OCI-LY7 (cell line): ENCODE data around the gene LRRC36. TPM values are rescaled to one million over a fixed set of nuclear protein-coding genes. Genes with fewer than 3 reads are reported as not detected.
"Not testable (repeated sequence)": the region's sequence is repeated elsewhere in the genome, so short reads cannot be mapped to it uniquely, and the experiment has no call there.

Experiments
- BruUV-seq: library from RNA; stranded (reverse); fragments of 400-500 nt; replicated peaks from 2 replicates; lab custom pipeline; 2021; lab: Mats Ljungman, UMichigan
- CTCF ChIA-PET: fragments of 300-600 bp; sonication (Branson Sonifier 250); formaldehyde crosslinking; loops from one replicate; lab custom pipeline; 2022; ENCODE audit warnings: antibody characterized with exemption; ENCODE audit not compliant: unreplicated experiment; lab: Charles Lee
- POLR2A ChIA-PET: fragments of 300-600 bp; sonication (Branson Sonifier 250); formaldehyde crosslinking; loops from one replicate; lab custom pipeline; 2022; ENCODE audit warnings: antibody characterized with exemption; lab: Charles Lee
- DNase-seq: peaks from one replicate; pipeline ENCODE4 v3.0.0-alpha.2; 2015; ENCODE audit warnings: low spot score
- H2AFZ ChIP-seq: fragments of 200-600 bp; sonication (generic), shearing (Covaris generic); 2 replicates; pipeline ENCODE4 v1.6.1; 2014; ENCODE audit warnings: mild to moderate bottlenecking, antibody characterized with exemption, low read length, moderate library complexity
- H3K27ac ChIP-seq: fragments of 200-600 bp; sonication (generic); 2 replicates; pipeline ENCODE4 v1.5.1; 2014; ENCODE audit warnings: mixed run types, low read depth, mild to moderate bottlenecking, moderate library complexity, low read length, inconsistent platforms; ENCODE audit not compliant: poor library complexity, severe bottlenecking
- H3K36me3 ChIP-seq: fragments of 200-600 bp; sonication (generic); 2 replicates; pipeline ENCODE4 v1.6.1; 2014; ENCODE audit warnings: mild to moderate bottlenecking, antibody characterized with exemption, low read length, moderate library complexity, mixed read lengths; ENCODE audit not compliant: insufficient read depth
- H3K4me1 ChIP-seq: fragments of 200-600 bp; sonication (generic); 2 replicates; pipeline ENCODE4 v1.5.1; 2014; ENCODE audit warnings: mild to moderate bottlenecking, low read length; ENCODE audit not compliant: insufficient read depth, poor library complexity, severe bottlenecking
- H3K4me2 ChIP-seq: fragments of 200-600 bp; sonication (generic); 2 replicates; pipeline ENCODE4 v1.6.1; 2014; ENCODE audit warnings: mild to moderate bottlenecking, low read length
- H3K4me3 ChIP-seq: fragments of 200-600 bp; sonication (generic); 2 replicates; pipeline ENCODE4 v1.5.1; 2014; ENCODE audit warnings: mild to moderate bottlenecking, low read depth, low read length; ENCODE audit not compliant: poor library complexity, severe bottlenecking
- H3K79me2 ChIP-seq: fragments of 200-600 bp; sonication (generic); 2 replicates; pipeline ENCODE4 v1.6.1; 2016; ENCODE audit warnings: low read depth, mild to moderate bottlenecking, low read length, moderate library complexity, mixed read lengths; ENCODE audit not compliant: insufficient read depth
- H3K9me2 ChIP-seq: fragments of 200-600 bp; sonication (generic); 2 replicates; pipeline ENCODE4 v1.6.1; 2016; ENCODE audit warnings: mild to moderate bottlenecking, low read length, mixed read lengths; ENCODE audit not compliant: insufficient read depth
- H3K9me3 ChIP-seq: fragments of 200-600 bp; sonication (generic); 2 replicates; pipeline ENCODE4 v1.6.1; 2014; ENCODE audit warnings: mild to moderate bottlenecking, mixed run types, low read length, mixed read lengths
- H4K20me1 ChIP-seq: fragments of 200-600 bp; sonication (generic); 2 replicates; pipeline ENCODE4 v1.6.1; 2014; ENCODE audit warnings: mild to moderate bottlenecking, antibody characterized with exemption, low read length, moderate library complexity, mixed read lengths; ENCODE audit not compliant: insufficient read depth
- CTCF ChIP-seq: fragments of 200-600 bp; sonication (generic); conservative IDR thresholded peaks from 2 replicates; pipeline ENCODE4 v1.5.1; 2014; ENCODE audit warnings: mild to moderate bottlenecking, antibody characterized with exemption, low read length, moderate library complexity, mixed read lengths
- EZH2phosphoT487 ChIP-seq: fragments of 200-600 bp; sonication (generic); IDR thresholded peaks from 2 replicates; pipeline ENCODE4 v1.6.1; 2018; ENCODE audit warnings: low read depth, borderline replicate concordance, mild to moderate bottlenecking, mixed run types, antibody characterized with exemption, low read length, moderate library complexity, mixed read lengths
- intact Hi-C: fragments of 100-400 bp; cut with micrococcal nuclease; formaldehyde crosslinking; loops from one replicate; pipeline ENCODE4 v1.10.0; 2022; ENCODE audit not compliant: unreplicated experiment
- total RNA-seq, 2 experiments: library from RNA; depleted of rRNA in 1 of 2; stranded (reverse); fragments of >200 nt in 1 of 2; shearing (Covaris generic) in 1 of 2; gene quantifications; 2 replicates each; pipeline ENCODE4 v1.2.3, GENCODE V29; 2014 to 2022

LRRC36 gene
- total RNA-seq, 2 experiments from 2014 or later = not detected

GRCh38 chr16:67411339-67411738, 84.7 kb downstream of the LRRC36 start:
- CTCF ChIA-PET = no interaction called here
- no TSS peak for BruUV-seq
- TF ChIP-seq EZH2phosphoT487 = no peak
- no peak for TF ChIP-seq CTCF
- Histone ChIP-seq H3K4me1 (no peaks in the 10 kb centered on the region), H3K9me3 (no peaks in the 10 kb centered on the region), H3K4me2 (no peak overlapping the region), H2AFZ (no peak overlapping the region), H3K9me2 (no peaks in the 10 kb centered on the region), H3K4me3 (no peak overlapping the region), H4K20me1 (no peaks in the 10 kb centered on the region), H3K79me2 (no peaks in the 10 kb centered on the region), H3K27ac (no peak overlapping the region), H3K36me3 (no peaks in the 10 kb centered on the region)
- intact Hi-C loops = no loop called here
- POLR2A ChIA-PET = no interaction called here
- DNase-seq = no peak

GRCh38 chr16:67412294-67412693, 85.7 kb downstream of the LRRC36 start:
- Histone ChIP-seq H3K79me2 (no peaks in the 10 kb centered on the region), H3K4me3 (no peak overlapping the region), H2AFZ (no peak overlapping the region), H4K20me1 (no peaks in the 10 kb centered on the region), H3K9me3 (no peaks in the 10 kb centered on the region), H3K4me2 (no peak overlapping the region), H3K9me2 (no peaks in the 10 kb centered on the region), H3K27ac (no peak overlapping the region), H3K4me1 (no peaks in the 10 kb centered on the region), H3K36me3 (no peaks in the 10 kb centered on the region)
- DNase-seq = no peak
- TF ChIP-seq CTCF = no peak
- no peak for TF ChIP-seq EZH2phosphoT487
- intact Hi-C loops = no loop called here
- BruUV-seq = no TSS peak
- ChIA-PET POLR2A (interaction anchor here (0.7 kb wide), 1 partner anchor 146 kb away, joined by 4 read pairs; no protein-coding TSS in a partner anchor), CTCF (no interaction called here)

- no peak overlapping the region for H3K4me3 ChIP-seq
- no peaks in the 10 kb centered on the region for H3K9me3 ChIP-seq
- H3K36me3 ChIP-seq = no peaks in the 10 kb centered on the region
- no peak for DNase-seq
- H3K4me2 ChIP-seq = no peak overlapping the region
- H3K9me2 ChIP-seq = no peaks in the 10 kb centered on the region
- no peaks in the 10 kb centered on the region for H3K79me2 ChIP-seq
- POLR2A ChIA-PET = no interaction called here
- CTCF ChIA-PET = no interaction called here
- H3K4me1 ChIP-seq = no peaks in the 10 kb centered on the region
- no TSS peak for BruUV-seq
- no peaks in the 10 kb centered on the region for H4K20me1 ChIP-seq
- TF ChIP-seq CTCF (no peak), EZH2phosphoT487 (no peak)
- intact Hi-C loops = no loop called here
- no peak overlapping the region for H2AFZ ChIP-seq
- no peak overlapping the region for H3K27ac ChIP-seq
Observed at GRCh38 chr16:67413978-67414911, 87.6 kb downstream of the LRRC36 start.

GRCh38 chr16:67415421-67415820, 88.8 kb downstream of the LRRC36 start:
- H3K36me3 ChIP-seq, H3K4me1 ChIP-seq, H3K27ac ChIP-seq, H3K79me2 ChIP-seq, H3K9me3 ChIP-seq, H2AFZ ChIP-seq, BruUV-seq, POLR2A ChIA-PET, H4K20me1 ChIP-seq, H3K4me2 ChIP-seq, H3K9me2 ChIP-seq, CTCF ChIA-PET, H3K4me3 ChIP-seq, DNase-seq, intact Hi-C loops: not testable (repeated sequence)
